Upper lobe of left lung (tissue), 6 donors: Measurements from ENCODE around the gene CAMSAP1. TPM values are rescaled to one million over a fixed set of nuclear protein-coding genes. Genes with fewer than 3 reads are reported as not detected.

Source experiments
- ATAC-seq, 2 donors: fragments of 200-7000 bp; cut with Tn5 transposase; one replicate each; pipeline ENCODE4 v1.9.1; 2022; ENCODE audit warnings: mild to moderate bottlenecking in 2 of 2, moderate library complexity in 2 of 2; ENCODE audit not compliant: low FRiP score in 2 of 2
- DNase-seq, 2 donors: peaks; one replicate each; pipeline ENCODE4 v3.0.0-alpha.2; 2019 to 2020
- H3K27ac ChIP-seq, 4 donors: fragments of 200-600 bp; sonication (generic); one replicate each; pipeline ENCODE4 v1.5.1; 2016 to 2019
- H3K27me3 ChIP-seq, 4 donors: fragments of 200-600 bp; sonication (generic); one replicate each; pipeline ENCODE4 v1.5.1; 2017 to 2019
- H3K36me3 ChIP-seq, 4 donors: fragments of 200-600 bp; sonication (generic); one replicate each; pipeline ENCODE4 v1.5.1; 2016 to 2019
- H3K4me1 ChIP-seq, 4 donors: fragments of 200-600 bp; sonication (generic); one replicate each; pipeline ENCODE4 v1.5.1; 2018 to 2019
- H3K4me3 ChIP-seq, 4 donors: fragments of 200-600 bp; sonication (generic); one replicate each; pipeline ENCODE4 v1.5.1; 2017 to 2019; ENCODE audit warnings: mild to moderate bottlenecking in 2 of 4, moderate library complexity in 1 of 4
- H3K9me3 ChIP-seq, 4 donors: fragments of 200-600 bp; sonication (generic); one replicate each; pipeline ENCODE4 v1.5.1; 2018 to 2019
- CTCF ChIP-seq, 6 experiments: fragments of 450-650 bp in 4 of 6; fragments of 200-600 bp in 2 of 6; sonication (generic) in 2 of 6; IDR thresholded peaks; one replicate each; pipeline ENCODE4 v1.5.1; 2016 to 2019; ENCODE audit warnings: antibody characterized with exemption in 6 of 6
- EP300 ChIP-seq, 4 donors: sonication (generic); formaldehyde crosslinking; IDR thresholded peaks; one replicate each; pipeline ENCODE4 v1.5.1; 2017; ENCODE audit warnings: antibody characterized with exemption in 4 of 4, control low read depth in 2 of 4
- POLR2A ChIP-seq, 4 donors: fragments of 450-650 bp; IDR thresholded peaks; one replicate each; pipeline ENCODE4 v1.5.1; 2016 to 2017; ENCODE audit warnings: antibody characterized with exemption in 4 of 4, mild to moderate bottlenecking in 2 of 4
- POLR2AphosphoS5 ChIP-seq, 2 donors: sonication (generic); formaldehyde crosslinking; IDR thresholded peaks; one replicate each; pipeline ENCODE4 v1.5.1; 2017; ENCODE audit warnings: antibody characterized with exemption in 2 of 2
- WGBS, 2 donors: methylation state at CpG; one replicate each; pipeline ENCODE4 v1.1.5; 2017 to 2018; 5-methylcytosine and 5-hydroxymethylcytosine counted together
- total RNA-seq, 6 donors: library from RNA; depleted of rRNA in 4 of 6; stranded (reverse); fragments of >200 nt in 4 of 6; gene quantifications; one replicate each; pipeline versions ENCODE4 v1.1.0 to v1.2.1, GENCODE V29; 2016 to 2021
- donor health status: DM: no; HTN: no; CAD: no; lungs with moderate emphysema.
- donor health status: DM: no; HTN: yes; CAD: no; lungs with severe emphysema.

CAMSAP1 gene
- total RNA-seq, 6 donors from 2014 or later = 29.9 to 39.7 (median 34.1) TPM

- ATAC-seq (no peak), DNase-seq (no peak)
- WGBS, 2 donors = 96 to 98% methylated on average over 3 of the region's 3 CpGs
- Histone ChIP-seq H3K4me1 (no peaks in the 10 kb centered on the region), H3K4me3 (no peak overlapping the region), H3K27ac (no peak overlapping the region), H3K9me3 (no peaks in the 10 kb centered on the region), H3K27me3 (no peaks in the 10 kb centered on the region), H3K36me3 (no peaks in the 10 kb centered on the region)
- TF ChIP-seq POLR2A (IDR thresholded peaks at IDR 0.05) = no peak
- no peak for TF ChIP-seq EP300 (IDR thresholded peaks at IDR 0.05)
- TF ChIP-seq CTCF (IDR thresholded peaks at IDR 0.05) = no peak
- TF ChIP-seq POLR2AphosphoS5 (IDR thresholded peaks at IDR 0.05) = no peak
Measured at GRCh38 chr9:135869909-135870308, 37.4 kb downstream of the CAMSAP1 start.

- H3K27ac ChIP-seq = no peak overlapping the region
- H3K4me3 ChIP-seq = no peak overlapping the region
- DNase-seq (no peak), ATAC-seq (no peak)
- no peaks in the 10 kb centered on the region for H3K27me3 ChIP-seq
- H3K36me3 ChIP-seq = no peaks in the 10 kb centered on the region
- TF ChIP-seq EP300 (IDR thresholded peaks at IDR 0.05) = no peak
- no peak for TF ChIP-seq CTCF (IDR thresholded peaks at IDR 0.05)
- no peak for TF ChIP-seq POLR2A (IDR thresholded peaks at IDR 0.05)
- TF ChIP-seq POLR2AphosphoS5 (IDR thresholded peaks at IDR 0.05) = no peak
- peaks cover 0 to 7% (median 3%) of the 10 kb centered on the region in 4 donors for H3K4me1 ChIP-seq
- 89 to 94% methylated on average over 7 of the region's 7 CpGs for WGBS, 2 donors
- no peaks in the 10 kb centered on the region for H3K9me3 ChIP-seq
Measured at GRCh38 chr9:135865531-135865930, 41.8 kb downstream of the CAMSAP1 start.

- no peak for ATAC-seq
- peak in 1 of 2 donors; percentile 45 for DNase-seq
- TF ChIP-seq CTCF (IDR thresholded peaks at IDR 0.05) (peak; percentile 52 to 81 (median 69)), POLR2A (IDR thresholded peaks at IDR 0.05) (no peak)
- no peak overlapping the region for H3K4me3 ChIP-seq
- no peak overlapping the region for H3K27ac ChIP-seq
- 38 to 51% methylated on average over 8 of the region's 8 CpGs for WGBS, 2 donors
- H3K4me1 ChIP-seq = peaks cover 0 to 7% (median 3%) of the 10 kb centered on the region in 4 donors
- no peaks in the 10 kb centered on the region for H3K27me3 ChIP-seq
- H3K9me3 ChIP-seq = no peaks in the 10 kb centered on the region
- H3K36me3 ChIP-seq = no peaks in the 10 kb centered on the region
Measured at GRCh38 chr9:135864447-135865049, 42.8 kb downstream of the CAMSAP1 start.

GRCh38 chr9:135862809-135863208 is 44.5 kb downstream of the CAMSAP1 start:
- Histone ChIP-seq H3K27ac (no peak overlapping the region), H3K36me3 (peaks cover 0 to under 1% (median 0%) of the 10 kb centered on the region in 4 donors), H3K4me3 (no peak overlapping the region), H3K9me3 (no peaks in the 10 kb centered on the region), H3K27me3 (no peaks in the 10 kb centered on the region), H3K4me1 (peaks cover 0 to 7% (median 3%) of the 10 kb centered on the region in 4 donors)
- TF ChIP-seq POLR2A (IDR thresholded peaks at IDR 0.05) = no peak
- no peak for TF ChIP-seq CTCF (IDR thresholded peaks at IDR 0.05)
- TF ChIP-seq POLR2AphosphoS5 (IDR thresholded peaks at IDR 0.05) = no peak
- no peak for TF ChIP-seq EP300 (IDR thresholded peaks at IDR 0.05)
- ATAC-seq (no peak), DNase-seq (no peak)
- WGBS, 2 donors = 92 to 93% methylated on average over 8 of the region's 8 CpGs
